Activated T-cell treated with anti-CD3 and anti-CD28 coated beads, Interleukin-2, amount 50 U/mL, for 72 hours (primary cell): ENCODE data around the gene LKAAEAR1. TPM values are rescaled to one million over a fixed set of nuclear protein-coding genes. Genes with fewer than 3 reads are reported as not detected.
A peak's percentile ranks its signal among the peaks of the same experiment; 100 is the strongest.

Experiments
- ATAC-seq, 2 donors: fragments of 150-1000 bp; cut with Tn5 transposase; replicated peaks in 1 of 2; 2 replicates each; pipeline ENCODE4 v1.10.0; 2021; ENCODE audit warnings: moderate library complexity in 2 of 2, mild to moderate bottlenecking in 1 of 2
- DNase-seq, 2 donors: peaks; one replicate each; pipeline ENCODE4 v3.0.0; 2021 to 2022; ENCODE audit warnings: mixed read lengths in 1 of 2
- H3K27ac Mint-ChIP-seq: one replicate; pipeline ENCODE4 v1.8.0; 2022; ENCODE audit warnings: mild to moderate bottlenecking, moderate library complexity, mixed read lengths
- H3K27me3 Mint-ChIP-seq: one replicate; pipeline ENCODE4 v1.8.0; 2022; ENCODE audit warnings: low read depth, mixed read lengths
- H3K36me3 Mint-ChIP-seq, 2 donors: one replicate each; pipeline ENCODE4 v1.8.0; 2022; ENCODE audit warnings: mixed read lengths in 2 of 2, mild to moderate bottlenecking in 1 of 2; ENCODE audit not compliant: insufficient read depth in 2 of 2
- H3K4me1 Mint-ChIP-seq: one replicate; pipeline ENCODE4 v1.8.0; 2022; ENCODE audit warnings: low read depth, mixed read lengths
- H3K4me3 Mint-ChIP-seq, 2 donors: one replicate each; pipeline ENCODE4 v1.8.0; 2022; ENCODE audit warnings: mild to moderate bottlenecking in 2 of 2, mixed read lengths in 2 of 2, moderate library complexity in 2 of 2
- H3K9me3 Mint-ChIP-seq, 2 donors: one replicate each; pipeline ENCODE4 v1.8.0; 2022; ENCODE audit warnings: mixed read lengths in 2 of 2
- total RNA-seq, 2 donors: library from RNA; stranded (reverse); gene quantifications; one replicate each; pipeline ENCODE4 v1.2.3, GENCODE V29; 2022

Gene LKAAEAR1
- total RNA-seq, 2 donors from 2014 or later = 0.29 TPM; not detected in 1

GRCh38 chr20:64077094-64077493, 7.1 kb downstream of the LKAAEAR1 start:
- no peaks in the 10 kb centered on the region for H3K27me3 Mint-ChIP-seq
- H3K9me3 Mint-ChIP-seq = no peaks in the 10 kb centered on the region
- H3K36me3 Mint-ChIP-seq = peaks cover 0 to 2% of the 10 kb centered on the region in 2 donors
- peak; percentile 18 to 35 for ATAC-seq
- H3K27ac Mint-ChIP-seq = peak overlapping the region; percentile 87
- DNase-seq = peak; percentile 49 to 58
- peaks cover 26% of the 10 kb centered on the region for H3K4me1 Mint-ChIP-seq
- H3K4me3 Mint-ChIP-seq = peak overlapping the region; percentile 94 to 95

- DNase-seq (no peak), ATAC-seq (no peak)
- peaks cover 20% of the 10 kb centered on the region for H3K4me1 Mint-ChIP-seq
- H3K4me3 Mint-ChIP-seq = peak overlapping the region; percentile 31 to 95
- H3K36me3 Mint-ChIP-seq = peaks cover 0 to 2% of the 10 kb centered on the region in 2 donors
- no peak overlapping the region for H3K27ac Mint-ChIP-seq
- no peaks in the 10 kb centered on the region for H3K27me3 Mint-ChIP-seq
- H3K9me3 Mint-ChIP-seq = no peaks in the 10 kb centered on the region
Observed at GRCh38 chr20:64076061-64076997, 7.9 kb downstream of the LKAAEAR1 start.

GRCh38 chr20:64075556-64075955, 8.6 kb downstream of the LKAAEAR1 start:
- DNase-seq (no peak), ATAC-seq (no peak)
- Mint-ChIP-seq H3K27ac (no peak overlapping the region), H3K27me3 (no peaks in the 10 kb centered on the region), H3K9me3 (no peaks in the 10 kb centered on the region), H3K4me3 (no peak overlapping the region), H3K4me1 (peaks cover 20% of the 10 kb centered on the region), H3K36me3 (peaks cover 0 to 2% of the 10 kb centered on the region in 2 donors)

GRCh38 chr20:64074963-64075362, 9.2 kb downstream of the LKAAEAR1 start:
- no peaks in the 10 kb centered on the region for H3K27me3 Mint-ChIP-seq
- ATAC-seq (no peak), DNase-seq (no peak)
- H3K36me3 Mint-ChIP-seq = peaks cover 0 to 2% of the 10 kb centered on the region in 2 donors
- H3K4me1 Mint-ChIP-seq = peaks cover 20% of the 10 kb centered on the region
- no peak overlapping the region for H3K27ac Mint-ChIP-seq
- H3K9me3 Mint-ChIP-seq = no peaks in the 10 kb centered on the region
- no peak overlapping the region for H3K4me3 Mint-ChIP-seq

- Mint-ChIP-seq H3K36me3 (peaks cover 0 to 2% of the 10 kb centered on the region in 2 donors), H3K27ac (no peak overlapping the region), H3K4me1 (peaks cover 20% of the 10 kb centered on the region), H3K9me3 (no peaks in the 10 kb centered on the region), H3K4me3 (no peak overlapping the region), H3K27me3 (no peaks in the 10 kb centered on the region)
- DNase-seq (no peak), ATAC-seq (no peak)
Observed at GRCh38 chr20:64074184-64074789, 9.9 kb downstream of the LKAAEAR1 start.

- no peak overlapping the region for H3K4me3 Mint-ChIP-seq
- H3K36me3 Mint-ChIP-seq = peaks cover 0 to 2% of the 10 kb centered on the region in 2 donors
- peaks cover 14% of the 10 kb centered on the region for H3K4me1 Mint-ChIP-seq
- H3K27ac Mint-ChIP-seq = no peak overlapping the region
- H3K27me3 Mint-ChIP-seq = no peaks in the 10 kb centered on the region
- H3K9me3 Mint-ChIP-seq = no peaks in the 10 kb centered on the region
- ATAC-seq (no peak), DNase-seq (no peak)
Observed at GRCh38 chr20:64073476-64074183, 10.6 kb downstream of the LKAAEAR1 start.

GRCh38 chr20:64072498-64073063, 11.6 kb downstream of the LKAAEAR1 start:
- no peaks in the 10 kb centered on the region for H3K27me3 Mint-ChIP-seq
- ATAC-seq = no peak
- DNase-seq = no peak
- no peak overlapping the region for H3K27ac Mint-ChIP-seq
- peaks cover 0 to 2% of the 10 kb centered on the region in 2 donors for H3K36me3 Mint-ChIP-seq
- H3K9me3 Mint-ChIP-seq = no peaks in the 10 kb centered on the region
- H3K4me3 Mint-ChIP-seq = no peak overlapping the region
- H3K4me1 Mint-ChIP-seq = peaks cover 7% of the 10 kb centered on the region

GRCh38 chr20:64071341-64072332, 12.6 kb downstream of the LKAAEAR1 start:
- no peak for ATAC-seq
- H3K36me3 Mint-ChIP-seq = peaks cover 0 to 2% of the 10 kb centered on the region in 2 donors
- H3K9me3 Mint-ChIP-seq = no peaks in the 10 kb centered on the region
- H3K27me3 Mint-ChIP-seq = no peaks in the 10 kb centered on the region
- no peak overlapping the region for H3K27ac Mint-ChIP-seq
- no peak for DNase-seq
- no peak overlapping the region for H3K4me3 Mint-ChIP-seq
- H3K4me1 Mint-ChIP-seq = peaks cover 15% of the 10 kb centered on the region

- Mint-ChIP-seq H3K27ac (no peak overlapping the region), H3K27me3 (no peaks in the 10 kb centered on the region), H3K4me1 (peaks cover 23% of the 10 kb centered on the region), H3K4me3 (no peak overlapping the region), H3K36me3 (peaks cover 0 to 2% of the 10 kb centered on the region in 2 donors), H3K9me3 (no peaks in the 10 kb centered on the region)
- no peak for DNase-seq
- no peak for ATAC-seq
Observed at GRCh38 chr20:64070244-64070993, 13.8 kb downstream of the LKAAEAR1 start.

GRCh38 chr20:64069614-64070243, 14.5 kb downstream of the LKAAEAR1 start:
- DNase-seq (peak in 1 of 2 donors; percentile 46), ATAC-seq (no peak)
- Mint-ChIP-seq H3K27me3 (no peaks in the 10 kb centered on the region), H3K27ac (no peak overlapping the region), H3K36me3 (peaks cover 0 to 2% of the 10 kb centered on the region in 2 donors), H3K4me1 (peaks cover 30% of the 10 kb centered on the region), H3K9me3 (no peaks in the 10 kb centered on the region), H3K4me3 (no peak overlapping the region)

- Mint-ChIP-seq H3K9me3 (no peaks in the 10 kb centered on the region), H3K4me1 (peaks cover 35% of the 10 kb centered on the region), H3K4me3 (no peak overlapping the region), H3K36me3 (peaks cover 0 to 2% of the 10 kb centered on the region in 2 donors), H3K27me3 (no peaks in the 10 kb centered on the region), H3K27ac (no peak overlapping the region)
- ATAC-seq (no peak), DNase-seq (no peak)
Observed at GRCh38 chr20:64069209-64069613, 15.0 kb downstream of the LKAAEAR1 start.
